Skeletal muscle tissue (tissue), 4 donors: ENCODE data around the gene ITGB1BP1. TPM values are rescaled to one million over a fixed set of nuclear protein-coding genes. Genes with fewer than 3 reads are reported as not detected.

Experiments used
- H3K27ac ChIP-seq: one replicate; pipeline ENCODE4 v1.7.0; 2013; ENCODE audit warnings: mild to moderate bottlenecking, low read depth, low read length, inconsistent platforms
- H3K27me3 ChIP-seq, 3 donors: one replicate each; pipeline ENCODE4 v1.7.0; 2013; ENCODE audit warnings: low read length in 3 of 3; ENCODE audit not compliant: control insufficient read depth in 3 of 3, insufficient read depth in 3 of 3
- H3K36me3 ChIP-seq, 3 donors: one replicate each; pipeline ENCODE4 v1.7.0; 2013; ENCODE audit warnings: low read length in 3 of 3; ENCODE audit not compliant: control insufficient read depth in 3 of 3, insufficient read depth in 3 of 3
- H3K4me1 ChIP-seq, 3 donors: one replicate each; pipeline ENCODE4 v1.7.0; 2013; ENCODE audit warnings: low read length in 3 of 3, mild to moderate bottlenecking in 3 of 3; ENCODE audit not compliant: control insufficient read depth in 3 of 3, insufficient read depth in 3 of 3
- H3K4me3 ChIP-seq, 3 donors: one replicate each; pipeline ENCODE4 v1.7.0; 2013; ENCODE audit warnings: low read length in 3 of 3
- H3K9ac ChIP-seq, 3 donors: one replicate each; pipeline ENCODE4 v1.7.0; 2013; ENCODE audit warnings: low read length in 3 of 3, mild to moderate bottlenecking in 3 of 3, moderate library complexity in 2 of 3, low read depth in 1 of 3
- H3K9me3 ChIP-seq, 3 donors: one replicate each; pipeline ENCODE4 v1.7.0; 2013; ENCODE audit warnings: low read length in 3 of 3; ENCODE audit not compliant: control insufficient read depth in 3 of 3
- total RNA-seq: library from RNA; depleted of rRNA; stranded (reverse); fragments of >200 nt; gene quantifications from one replicate; pipeline ENCODE4 v1.2.3, GENCODE V29; 2014
- donor health status: Osteomylitis.

The ITGB1BP1 gene
- total RNA-seq, 1 donor from 2014 or later, result 37.1 TPM

GRCh38 chr2:9356261-9356660, 67.1 kb downstream of the ITGB1BP1 start:
- no peak overlapping the region for H3K9ac ChIP-seq
- no peaks in the 10 kb centered on the region for H3K27me3 ChIP-seq
- H3K27ac ChIP-seq, result no peak overlapping the region
- H3K4me3 ChIP-seq, result no peak overlapping the region
- H3K36me3 ChIP-seq, result peaks cover 10 to 46% (median 16%) of the 10 kb centered on the region in 3 donors
- no peaks in the 10 kb centered on the region for H3K9me3 ChIP-seq
- H3K4me1 ChIP-seq, result no peaks in the 10 kb centered on the region

- H3K36me3 ChIP-seq, result peaks cover 12 to 45% (median 16%) of the 10 kb centered on the region in 3 donors
- no peak overlapping the region for H3K27ac ChIP-seq
- no peak overlapping the region for H3K9ac ChIP-seq
- H3K9me3 ChIP-seq, result no peaks in the 10 kb centered on the region
- no peak overlapping the region for H3K4me3 ChIP-seq
- H3K4me1 ChIP-seq, result no peaks in the 10 kb centered on the region
- H3K27me3 ChIP-seq, result no peaks in the 10 kb centered on the region
These were observed 67.6 kb downstream of the ITGB1BP1 start for GRCh38 chr2:9355716-9356115.

DNA sequence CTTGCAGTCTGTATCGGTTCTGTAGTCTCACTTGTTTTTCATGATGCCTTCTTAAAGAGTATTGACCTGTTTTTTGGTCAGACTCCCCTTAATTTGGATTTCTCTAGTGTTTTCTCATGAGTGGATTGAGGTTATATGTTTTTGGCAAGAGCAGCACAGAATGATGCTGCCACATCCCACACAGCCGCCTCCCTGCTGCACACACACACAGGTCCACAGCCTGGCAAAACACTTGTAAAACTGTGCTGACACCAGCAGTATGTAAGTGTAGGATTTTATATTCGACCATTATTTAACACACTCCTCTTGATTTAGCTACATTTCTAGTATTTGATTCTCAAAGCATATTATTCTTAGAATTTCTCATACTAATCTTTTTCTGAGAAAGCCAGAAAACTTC, 68.1 kb downstream of the ITGB1BP1 start:
- no peak overlapping the region for H3K4me3 ChIP-seq
- H3K27me3 ChIP-seq, result no peaks in the 10 kb centered on the region
- H3K4me1 ChIP-seq, result no peaks in the 10 kb centered on the region
- H3K9me3 ChIP-seq, result no peaks in the 10 kb centered on the region
- H3K9ac ChIP-seq, result no peak overlapping the region
- no peak overlapping the region for H3K27ac ChIP-seq
- peaks cover 14 to 49% (median 16%) of the 10 kb centered on the region in 3 donors for H3K36me3 ChIP-seq

DNA sequence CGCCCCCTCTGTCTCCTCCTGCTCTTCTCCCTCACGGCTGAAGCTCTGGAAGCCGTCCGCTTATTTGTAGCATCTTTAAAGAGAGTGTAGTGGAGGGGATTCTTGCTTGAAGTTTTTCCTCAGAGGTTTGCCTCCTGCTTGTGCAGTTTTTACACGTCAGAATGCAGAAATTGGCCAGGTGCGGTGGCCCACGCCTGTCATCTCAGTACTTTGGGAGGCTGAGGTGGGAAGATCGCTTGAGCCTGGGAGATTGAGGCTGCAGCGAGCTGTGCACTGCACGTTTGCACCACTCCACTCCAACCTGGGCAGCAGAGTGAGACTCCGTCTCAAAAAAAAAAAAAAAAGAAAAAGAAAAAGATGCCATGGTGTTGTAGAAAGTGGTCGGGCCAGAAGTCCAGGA, 69.0 kb downstream of the ITGB1BP1 start:
- H3K36me3 ChIP-seq, result peaks cover 14 to 44% (median 15%) of the 10 kb centered on the region in 3 donors
- no peaks in the 10 kb centered on the region for H3K4me1 ChIP-seq

More for the DNA sequence above, 69.0 kb downstream of the ITGB1BP1 start:
- Histone ChIP-seq H3K27ac (no peak overlapping the region), H3K27me3 (no peaks in the 10 kb centered on the region), H3K9ac (no peak overlapping the region), H3K4me3 (no peak overlapping the region), H3K9me3 (no peaks in the 10 kb centered on the region)

Other genes with a start within 250 kb of the ITGB1BP1 start
- 17.7 TPM for gene ASAP2, start 216.7 kb downstream of the ITGB1BP1 start, total RNA-seq
- 27.7 TPM for gene CPSF3, start 126 bp upstream of the ITGB1BP1 start, total RNA-seq
- gene IAH1, start 51.0 kb upstream of the ITGB1BP1 start, total RNA-seq, result 57.9 TPM
- gene ADAM17, start 132.3 kb upstream of the ITGB1BP1 start, total RNA-seq, result 20.4 TPM
- gene YWHAQ, start 207.5 kb upstream of the ITGB1BP1 start, total RNA-seq, result 140 TPM